Measurements from ENCODE around the gene FHIT.
A peak's percentile ranks its signal among the peaks of the same experiment; 100 is the strongest.

The FHIT gene

GRCh38 chr3:59717679-59718205, 1533.5 kb downstream of the FHIT start:
- no peak for DNase-seq

- no peak for DNase-seq
Measured at GRCh38 chr3:59714066-59714465, 1537.2 kb downstream of the FHIT start.

- no peak for DNase-seq
Measured at GRCh38 chr3:59710554-59710953, 1540.7 kb downstream of the FHIT start.

- DNase-seq: peak; percentile 85
Measured at GRCh38 chr3:59709702-59710553, 1541.3 kb downstream of the FHIT start.

- no peak for DNase-seq
Measured at GRCh38 chr3:59708202-59708601, 1543.0 kb downstream of the FHIT start.

- DNase-seq: no peak
Measured at GRCh38 chr3:59704292-59704691, 1547.0 kb downstream of the FHIT start.

DNA sequence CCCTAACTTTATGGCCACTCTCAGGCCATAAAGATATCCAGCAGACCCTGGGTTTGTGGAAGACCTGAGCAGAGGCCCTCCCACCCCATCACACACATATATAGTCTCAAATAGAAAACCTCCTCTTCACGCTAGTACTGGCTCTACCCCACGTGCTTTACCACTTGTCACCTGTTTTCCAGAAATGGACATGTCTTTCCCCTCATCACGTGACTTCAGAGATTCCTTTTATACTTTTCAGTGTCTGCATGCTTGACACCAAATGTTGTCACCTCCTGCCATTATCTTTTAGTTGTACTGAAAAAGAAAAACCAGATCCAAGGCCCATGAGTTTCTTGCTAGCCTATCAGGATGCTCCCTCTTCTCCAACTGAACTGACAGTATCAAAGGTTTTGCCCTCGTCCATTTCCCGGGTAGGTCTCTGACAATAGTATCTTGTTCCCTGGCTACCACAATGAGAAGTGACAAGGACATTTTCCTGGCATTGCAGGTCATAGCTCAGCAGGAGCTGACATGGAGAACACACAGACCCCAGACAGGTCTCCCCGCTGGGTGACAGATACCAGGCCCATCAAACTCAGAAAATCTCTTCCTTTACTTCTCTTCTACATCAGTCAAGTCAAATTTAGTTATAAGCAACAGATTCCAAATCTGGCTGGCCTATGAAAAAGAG, 1551.5 kb downstream of the FHIT start:
- no peak for DNase-seq
